IMR-90 (cell line): Measurements from ENCODE around the gene CDH26. TPM values are rescaled to one million over a fixed set of nuclear protein-coding genes. Genes with fewer than 3 reads are reported as not detected.

ENCODE experiments used
- ATAC-seq: fragments of 200-7000 bp; cut with Tn5 transposase; 2 replicates; pipeline ENCODE4 v1.9.1; 2020; ENCODE audit warnings: low read depth, mild to moderate bottlenecking, moderate library complexity
- BruUV-seq: library from RNA; stranded (reverse); fragments of 400-500 nt; replicated peaks from 2 replicates; lab custom pipeline; 2021; lab: Mats Ljungman, UMichigan
- CTCF ChIA-PET: fragments of 300-600 bp; formaldehyde crosslinking; extraction: SDS; loops from one replicate; lab custom pipeline; 2021; ENCODE audit warnings: antibody characterized with exemption; lab: Yijun Ruan, JAX
- POLR2A ChIA-PET: fragments of 300-600 bp; sonication (Branson Sonifier 250); formaldehyde crosslinking; loops from one replicate; lab custom pipeline; 2022; ENCODE audit warnings: antibody characterized with exemption; ENCODE audit not compliant: unreplicated experiment; lab: Charles Lee
- DNase-seq: peaks from one replicate; pipeline ENCODE4 v3.0.0; 2013
- H2AFZ ChIP-seq: replicated peaks from 2 replicates; pipeline ENCODE3; 2013; ENCODE audit warnings: low read length, mild to moderate bottlenecking; ENCODE audit not compliant: poor library complexity
- H2AK5ac ChIP-seq: 2 replicates; pipeline ENCODE4 v1.6.1; 2013; ENCODE audit warnings: low read depth, low read length, inconsistent platforms
- H2AK9ac ChIP-seq: replicated peaks from 2 replicates; pipeline ENCODE3; 2013; ENCODE audit warnings: mild to moderate bottlenecking, low read depth, low read length, moderate library complexity; ENCODE audit not compliant: poor library complexity
- H2BK120ac ChIP-seq: 2 replicates; pipeline ENCODE4 v1.6.1; 2013; ENCODE audit warnings: low read depth, low read length, inconsistent platforms
- H2BK15ac ChIP-seq: 3 replicates; pipeline ENCODE4 v1.6.1; 2013; ENCODE audit warnings: low read depth, low read length, inconsistent platforms
- H2BK20ac ChIP-seq: 2 replicates; pipeline ENCODE4 v1.6.1; 2013; ENCODE audit warnings: low read depth, mild to moderate bottlenecking, inconsistent platforms, low read length, moderate library complexity
- H2BK5ac ChIP-seq: 2 replicates; pipeline ENCODE4 v1.6.1; 2013; ENCODE audit warnings: mild to moderate bottlenecking, low read depth, low read length, inconsistent platforms; ENCODE audit not compliant: poor library complexity, severe bottlenecking
- H3K14ac ChIP-seq: replicated peaks from 2 replicates; pipeline ENCODE4 v1.6.1; 2013; ENCODE audit warnings: low read depth, low read length, inconsistent platforms
- H3K18ac ChIP-seq: 2 replicates; pipeline ENCODE4 v1.6.1; 2013; ENCODE audit warnings: low read depth, low read length, control low read depth
- H3K23ac ChIP-seq: 2 replicates; pipeline ENCODE4 v1.6.1; 2013; ENCODE audit warnings: low read depth, low read length, inconsistent platforms
- H3K27ac ChIP-seq: 2 replicates; pipeline ENCODE4 v1.5.1; 2013; ENCODE audit warnings: mild to moderate bottlenecking, control low read depth, low read length; ENCODE audit not compliant: insufficient read depth
- H3K27me3 ChIP-seq: 2 replicates; pipeline ENCODE4 v1.6.1; 2013; ENCODE audit warnings: low read length; ENCODE audit not compliant: control insufficient read depth, insufficient read depth
- H3K36me3 ChIP-seq: 2 replicates; pipeline ENCODE4 v1.6.1; 2013; ENCODE audit warnings: low read length, mixed read lengths; ENCODE audit not compliant: control insufficient read depth, insufficient read depth
- H3K4ac ChIP-seq: 2 replicates; pipeline ENCODE4 v1.6.1; 2013; ENCODE audit warnings: low read depth, low read length, inconsistent platforms
- H3K4me1 ChIP-seq: 2 replicates; pipeline ENCODE4 v1.6.1; 2013; ENCODE audit warnings: low read length, mixed read lengths; ENCODE audit not compliant: control insufficient read depth, insufficient read depth
- H3K4me2 ChIP-seq: 2 replicates; pipeline ENCODE4 v1.6.1; 2013; ENCODE audit warnings: low read depth, mild to moderate bottlenecking, control low read depth, low read length, moderate library complexity
- H3K4me3 ChIP-seq: 2 replicates; pipeline ENCODE4 v1.5.1; 2013; ENCODE audit warnings: low read depth, mild to moderate bottlenecking, control low read depth, low read length, moderate library complexity; ENCODE audit not compliant: insufficient read depth
- H3K56ac ChIP-seq: 2 replicates; pipeline ENCODE4 v1.6.1; 2013; ENCODE audit warnings: low read length, inconsistent platforms; ENCODE audit not compliant: insufficient read depth; ENCODE audit errors: extremely low read depth
- H3K79me1 ChIP-seq, 2 experiments: 2 replicates each; pipeline ENCODE4 v1.6.1; 2013; ENCODE audit warnings: low read length in 2 of 2, inconsistent platforms in 1 of 2, low read depth in 1 of 2
- H3K9ac ChIP-seq: 2 replicates; pipeline ENCODE4 v1.6.1; 2013; ENCODE audit warnings: low read depth, low read length, control low read depth
- H3K9me1 ChIP-seq: 2 replicates; pipeline ENCODE4 v1.6.1; 2013; ENCODE audit warnings: low read length, inconsistent platforms; ENCODE audit not compliant: insufficient read depth
- H3K9me3 ChIP-seq: 2 replicates; pipeline ENCODE4 v1.6.1; 2013; ENCODE audit warnings: low read length; ENCODE audit not compliant: control insufficient read depth, insufficient read depth
- H4K20me1 ChIP-seq: 2 replicates; pipeline ENCODE4 v1.6.1; 2013; ENCODE audit warnings: low read length, inconsistent platforms; ENCODE audit not compliant: insufficient read depth
- H4K5ac ChIP-seq: 2 replicates; pipeline ENCODE4 v1.6.1; 2013; ENCODE audit warnings: mild to moderate bottlenecking, low read depth, low read length, control low read depth
- H4K8ac ChIP-seq, 2 experiments: 2 replicates each; pipeline ENCODE4 v1.6.1; 2013; ENCODE audit warnings: low read depth in 2 of 2, low read length in 2 of 2, control low read depth in 1 of 2, inconsistent platforms in 1 of 2
- H4K91ac ChIP-seq: 2 replicates; pipeline ENCODE4 v1.6.1; 2013; ENCODE audit warnings: low read depth, low read length, inconsistent platforms; ENCODE audit not compliant: insufficient read depth
- BHLHE40 ChIP-seq: fragments of 150-350 bp; IDR thresholded peaks from 2 replicates; pipeline ENCODE4 v1.6.1; 2016; ENCODE audit warnings: mild to moderate bottlenecking, low read depth, low read length
- CHD1 ChIP-seq: IDR thresholded peaks from 2 replicates; pipeline ENCODE4 v1.6.1; 2012; ENCODE audit warnings: low read depth, low read length, improper control_type of control experiment
- FOS ChIP-seq: fragments of 150-350 bp; IDR thresholded peaks from 2 replicates; pipeline ENCODE4 v1.6.1; 2016; ENCODE audit warnings: low read depth, low read length
- MXI1 ChIP-seq: IDR thresholded peaks from 2 replicates; pipeline ENCODE4 v1.6.1; 2012; ENCODE audit warnings: low read depth, mild to moderate bottlenecking, low read length, moderate library complexity, borderline replicate concordance
- POLR2A ChIP-seq: IDR thresholded peaks from 2 replicates; pipeline ENCODE4 v1.6.1; 2012; ENCODE audit warnings: mild to moderate bottlenecking, low read depth, low read length
- RCOR1 ChIP-seq: IDR thresholded peaks from 2 replicates; pipeline ENCODE4 v1.6.1; 2012; ENCODE audit warnings: mild to moderate bottlenecking, low read length, improper control_type of control experiment; ENCODE audit not compliant: insufficient replicate concordance
- WGBS, 2 experiments: methylation state at CpG; one replicate each; pipeline versions ENCODE4 v1.1.5 to v1.1.7; 2013; ENCODE audit warnings: missing lambda C conversion rate in 2 of 2; ENCODE audit not compliant: insufficient read length in 1 of 2; ENCODE audit errors: extremely low coverage in 2 of 2; 5-methylcytosine and 5-hydroxymethylcytosine counted together
- dilution Hi-C: fragments of 300-500 bp; cut with HindIII; formaldehyde crosslinking; loops from one replicate; pipeline ENCODE4 v1.14.3; 2018; ENCODE audit warnings: low sequenced_read_pairs; ENCODE audit not compliant: unreplicated experiment
- in situ Hi-C: fragments of 300-500 bp; cut with MboI; formaldehyde crosslinking; loops from 3 replicates; pipeline ENCODE4 v1.14.3; 2019; ENCODE audit warnings: low sequenced_read_pairs, inconsistent platforms, mixed read lengths
- intact Hi-C: fragments of 100-400 bp; cut with micrococcal nuclease; formaldehyde crosslinking; loops from 2 replicates; pipeline ENCODE4 v1.10.0; 2022
- polyA plus RNA-seq, 3 experiments: library from polyadenylated mRNA; depleted of rRNA; stranded (reverse); fragments of >200 nt; gene quantifications; 2 replicates each; pipeline ENCODE4 v1.2.3, GENCODE V29; 2012; ENCODE audit warnings: low replicate concordance in 1 of 3
- total RNA-seq: library from RNA; depleted of rRNA; stranded (reverse); fragments of >200 nt; gene quantifications from 2 replicates; pipeline ENCODE4 v1.2.3, GENCODE V29; 2012
- TF ChIP-seq, protein P1 (sequence below): conservative IDR thresholded peaks from 2 replicates; pipeline ENCODE4 v1.5.1; 2012; ENCODE audit warnings: mild to moderate bottlenecking, low read depth, low read length, improper control_type of control experiment

CDH26 gene
- total and polyA plus RNA-seq, 2 of the 4 experiments (the other 2 are of a cell fraction) = not detected

DNA sequence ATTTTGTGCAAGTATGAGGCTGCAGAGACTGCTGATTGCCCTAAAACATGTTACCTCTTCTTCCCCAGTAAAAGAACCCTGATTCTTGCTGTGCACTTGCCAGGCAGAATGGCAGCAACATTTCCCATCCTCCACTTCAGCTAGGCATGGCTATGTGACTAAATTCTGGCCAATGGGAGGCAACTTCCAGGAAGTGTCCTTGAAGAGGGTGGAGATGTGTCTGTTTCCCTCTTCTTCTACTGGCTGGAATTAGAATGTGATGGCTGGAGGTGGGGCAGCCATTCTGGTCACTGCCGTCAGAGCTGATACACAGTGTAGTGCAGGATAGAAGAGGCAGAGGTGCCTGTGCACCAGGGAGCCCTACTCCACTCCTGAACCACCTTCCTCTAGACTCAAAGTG lies 64.6 kb downstream of the CDH26 start:
- in situ Hi-C loops = no loop called here
- WGBS, 2 experiments = no CpG with 5 or more reads among the region's 1 CpG

More for the DNA sequence above, 64.6 kb downstream of the CDH26 start:
- H3K27me3 ChIP-seq = peaks cover 5% of the 10 kb centered on the region
- no peak overlapping the region for H2AK5ac ChIP-seq
- ATAC-seq (no peak), DNase-seq (no peak)
- no peak overlapping the region for H2BK15ac ChIP-seq
- no peak overlapping the region for H4K5ac ChIP-seq
- no peaks in the 10 kb centered on the region for H3K4me1 ChIP-seq
- H3K27ac ChIP-seq = no peak overlapping the region
- H3K4ac ChIP-seq = no peak overlapping the region
- no peaks in the 10 kb centered on the region for H3K36me3 ChIP-seq
- dilution Hi-C loops (no loop called here), intact Hi-C loops (no loop called here)
- H3K9ac ChIP-seq = no peak overlapping the region
- H3K56ac ChIP-seq = no peak overlapping the region
- BruUV-seq = no TSS peak
- no peak overlapping the region for H4K8ac ChIP-seq
- H4K20me1 ChIP-seq = no peaks in the 10 kb centered on the region
- ChIA-PET CTCF (interaction anchor here (1.3 kb wide), 1 partner anchor 10 kb away, joined by 3 read pairs; no protein-coding TSS in a partner anchor), POLR2A (no interaction called here)
- no peaks in the 10 kb centered on the region for H3K9me1 ChIP-seq
- H2AK9ac ChIP-seq = no peak overlapping the region
- no peaks in the 10 kb centered on the region for H3K9me3 ChIP-seq
- H2BK120ac ChIP-seq = no peak overlapping the region
- TF ChIP-seq, protein P1, sequence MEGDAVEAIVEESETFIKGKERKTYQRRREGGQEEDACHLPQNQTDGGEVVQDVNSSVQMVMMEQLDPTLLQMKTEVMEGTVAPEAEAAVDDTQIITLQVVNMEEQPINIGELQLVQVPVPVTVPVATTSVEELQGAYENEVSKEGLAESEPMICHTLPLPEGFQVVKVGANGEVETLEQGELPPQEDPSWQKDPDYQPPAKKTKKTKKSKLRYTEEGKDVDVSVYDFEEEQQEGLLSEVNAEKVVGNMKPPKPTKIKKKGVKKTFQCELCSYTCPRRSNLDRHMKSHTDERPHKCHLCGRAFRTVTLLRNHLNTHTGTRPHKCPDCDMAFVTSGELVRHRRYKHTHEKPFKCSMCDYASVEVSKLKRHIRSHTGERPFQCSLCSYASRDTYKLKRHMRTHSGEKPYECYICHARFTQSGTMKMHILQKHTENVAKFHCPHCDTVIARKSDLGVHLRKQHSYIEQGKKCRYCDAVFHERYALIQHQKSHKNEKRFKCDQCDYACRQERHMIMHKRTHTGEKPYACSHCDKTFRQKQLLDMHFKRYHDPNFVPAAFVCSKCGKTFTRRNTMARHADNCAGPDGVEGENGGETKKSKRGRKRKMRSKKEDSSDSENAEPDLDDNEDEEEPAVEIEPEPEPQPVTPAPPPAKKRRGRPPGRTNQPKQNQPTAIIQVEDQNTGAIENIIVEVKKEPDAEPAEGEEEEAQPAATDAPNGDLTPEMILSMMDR = no peak
- TF ChIP-seq RCOR1 = no peak
- no peak for TF ChIP-seq MXI1
- no peak for TF ChIP-seq POLR2A
- TF ChIP-seq CHD1 = no peak
- TF ChIP-seq BHLHE40 = no peak
- TF ChIP-seq FOS = no peak
- H3K79me1 ChIP-seq = no peaks in the 10 kb centered on the region
- no peak overlapping the region for H4K91ac ChIP-seq
- H2BK5ac ChIP-seq = no peak overlapping the region
- H3K4me3 ChIP-seq = no peak overlapping the region
- no peak overlapping the region for H2AFZ ChIP-seq
- no peak overlapping the region for H3K4me2 ChIP-seq
- H2BK20ac ChIP-seq = no peak overlapping the region
- no peak overlapping the region for H3K18ac ChIP-seq
- no peak overlapping the region for H3K14ac ChIP-seq
- H3K23ac ChIP-seq = no peak overlapping the region
